ENCODE results near the gene SIGLEC8.
"Not testable (repeated sequence)": the region's sequence is repeated elsewhere in the genome, so short reads cannot be mapped to it uniquely, and the experiment has no call there.

Gene SIGLEC8

GRCh38 chr19:51448011-51448410 lies 10.2 kb downstream of the SIGLEC8 start:
- H3K4me3 ChIP-seq (ENCODE audit: low read depth, low read length) = no peak overlapping the region

DNA sequence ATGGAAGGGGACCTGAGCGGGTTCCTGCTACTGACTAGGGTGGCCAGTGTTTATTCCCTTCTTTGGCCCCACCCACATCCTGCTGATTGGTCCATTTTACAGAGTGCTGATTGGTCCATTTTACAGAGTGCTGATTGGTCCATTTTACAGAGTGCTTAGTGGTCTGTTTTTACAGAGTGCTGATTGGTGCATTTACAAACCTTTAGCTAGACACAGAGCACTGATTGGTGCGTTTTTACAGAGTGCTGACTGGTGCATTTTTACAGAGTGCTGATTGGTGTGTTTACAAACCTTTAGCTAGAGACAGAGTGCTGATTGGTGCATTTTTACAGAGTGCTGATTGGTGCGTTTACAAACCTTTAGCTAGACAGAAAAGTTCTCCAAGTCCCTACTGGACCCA lies 10.7 kb downstream of the SIGLEC8 start:
- H3K4me3 ChIP-seq (ENCODE audit: low read depth, low read length) = not testable (repeated sequence)

DNA sequence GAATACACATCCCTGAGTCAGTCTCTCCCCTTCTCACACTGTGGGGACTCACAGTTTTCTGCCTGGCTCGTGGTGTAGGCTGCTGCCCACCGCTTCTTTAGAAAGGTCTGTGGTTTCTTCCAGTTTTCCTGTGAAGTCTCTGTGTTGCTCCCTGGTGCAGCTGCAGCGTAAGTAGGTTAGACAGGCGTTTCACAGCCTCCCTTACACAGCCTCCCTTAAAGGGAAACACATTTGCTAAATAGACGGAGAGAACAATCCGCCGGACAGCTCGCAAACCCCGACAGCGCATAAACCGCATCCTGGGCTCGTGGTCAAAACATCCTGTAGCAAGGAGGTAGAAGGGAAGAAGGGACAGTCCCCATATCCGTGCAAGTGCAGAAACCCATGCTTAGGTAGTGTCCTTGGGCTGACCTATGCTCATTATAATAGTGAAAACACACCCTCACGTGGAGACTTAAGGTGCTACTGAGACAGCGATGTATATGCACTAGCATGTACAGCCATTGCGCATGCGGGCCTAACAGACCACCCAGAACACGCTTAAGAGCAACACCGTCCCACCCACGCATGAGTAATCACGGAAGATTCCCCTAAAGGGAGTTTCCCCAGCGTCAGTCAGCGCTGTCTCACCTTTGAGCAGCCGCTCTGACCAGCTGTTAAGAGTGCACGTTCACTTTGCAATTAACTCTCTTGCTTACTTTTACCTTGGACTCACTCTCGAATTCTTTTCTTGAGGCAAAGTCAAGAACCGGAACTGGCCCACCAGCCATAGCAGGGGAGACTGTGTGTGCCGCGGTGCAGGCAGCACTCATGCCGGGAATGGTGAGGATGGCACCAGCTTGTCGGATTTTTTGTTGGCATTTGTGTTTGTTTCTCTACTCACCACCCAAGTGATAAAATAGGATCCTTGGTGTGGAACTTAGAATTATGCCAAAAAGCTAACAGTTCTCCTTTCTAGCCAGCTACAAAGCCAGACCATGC lies 16.6 kb downstream of the SIGLEC8 start:
- H3K4me3 ChIP-seq (ENCODE audit: low read depth, low read length) = no peak overlapping the region

DNA sequence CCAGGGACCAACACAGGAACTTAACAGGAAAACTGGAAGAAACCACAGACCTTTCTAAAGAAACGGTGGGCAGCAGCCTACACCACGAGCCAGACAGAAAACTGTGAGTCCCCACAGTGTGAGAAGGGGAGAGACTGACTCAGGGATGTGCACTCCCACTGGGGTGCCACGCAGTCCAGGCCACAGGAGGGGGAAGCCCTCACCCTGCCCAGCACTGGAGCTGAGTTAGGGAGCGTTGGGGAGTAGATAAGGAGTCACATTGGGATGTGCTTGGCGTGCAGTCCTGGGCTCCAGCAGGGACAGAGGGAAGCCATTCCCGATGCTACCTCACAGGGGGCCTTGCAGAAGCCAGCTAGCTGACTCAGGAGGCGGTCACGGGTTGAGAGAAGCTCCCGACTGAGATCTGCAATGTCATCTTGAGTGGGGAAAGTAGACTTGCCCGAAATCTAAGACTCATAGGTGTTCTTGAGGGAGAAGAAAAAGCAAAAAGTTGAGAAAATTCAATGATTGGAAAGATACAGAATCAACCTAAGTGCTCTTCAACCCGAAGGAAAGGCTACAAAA lies 17.3 kb downstream of the SIGLEC8 start:
- no peak overlapping the region for H3K4me3 ChIP-seq (ENCODE audit: low read depth, low read length)

DNA sequence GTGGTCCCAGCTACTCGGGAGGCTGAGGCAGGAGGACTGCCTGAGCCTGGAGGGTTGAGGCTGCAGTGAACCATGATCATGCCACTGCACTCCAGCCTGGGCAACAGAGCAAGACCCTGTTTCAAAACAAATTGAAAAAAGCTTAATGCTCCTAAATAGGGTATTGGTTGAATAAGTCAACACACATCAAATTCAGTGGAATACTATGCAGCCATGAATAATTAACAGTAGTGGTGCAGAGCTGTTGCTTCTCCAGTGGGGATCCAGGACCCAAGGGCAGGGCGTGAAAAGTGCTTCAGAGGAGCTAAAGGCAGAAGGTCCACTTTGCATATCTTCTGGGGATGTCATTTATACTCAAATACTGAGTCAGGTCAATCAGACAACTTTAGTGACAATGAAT lies 18.2 kb downstream of the SIGLEC8 start:
- no peak overlapping the region for H3K4me3 ChIP-seq (ENCODE audit: low read depth, low read length)

DNA sequence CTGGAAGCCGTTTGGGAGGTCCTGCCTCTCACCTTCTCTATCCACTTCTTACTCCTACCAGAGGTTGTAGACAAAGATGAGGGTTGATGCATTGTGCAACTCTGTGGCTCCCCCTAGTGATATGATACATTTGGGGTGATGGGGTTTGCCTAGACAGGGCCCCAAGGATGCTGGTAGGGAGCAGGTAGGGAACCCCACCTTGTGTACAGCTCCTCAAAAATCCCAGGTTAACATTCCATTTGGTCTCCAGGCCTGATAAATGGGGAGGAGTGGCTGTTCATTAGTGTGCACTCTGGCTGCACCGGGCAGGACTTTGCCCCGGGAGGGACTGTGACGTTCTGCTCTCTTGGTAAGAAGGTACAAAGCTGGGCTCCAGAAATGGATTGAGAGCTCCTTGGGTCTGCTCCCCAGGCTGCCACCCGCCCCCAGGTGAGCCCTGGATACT lies 19.2 kb downstream of the SIGLEC8 start:
- H3K4me3 ChIP-seq (ENCODE audit: low read depth, low read length) = no peak overlapping the region

GRCh38 chr19:51434456-51434855 lies 23.8 kb downstream of the SIGLEC8 start:
- H3K4me3 ChIP-seq (ENCODE audit: low read depth, low read length) = no peak overlapping the region

GRCh38 chr19:51433043-51433442 lies 25.2 kb downstream of the SIGLEC8 start:
- H3K4me3 ChIP-seq (ENCODE audit: low read depth, low read length) = no peak overlapping the region

- H3K4me3 ChIP-seq (ENCODE audit: low read depth, low read length) = no peak overlapping the region
These were observed 27.1 kb downstream of the SIGLEC8 start for GRCh38 chr19:51431124-51431523.

DNA sequence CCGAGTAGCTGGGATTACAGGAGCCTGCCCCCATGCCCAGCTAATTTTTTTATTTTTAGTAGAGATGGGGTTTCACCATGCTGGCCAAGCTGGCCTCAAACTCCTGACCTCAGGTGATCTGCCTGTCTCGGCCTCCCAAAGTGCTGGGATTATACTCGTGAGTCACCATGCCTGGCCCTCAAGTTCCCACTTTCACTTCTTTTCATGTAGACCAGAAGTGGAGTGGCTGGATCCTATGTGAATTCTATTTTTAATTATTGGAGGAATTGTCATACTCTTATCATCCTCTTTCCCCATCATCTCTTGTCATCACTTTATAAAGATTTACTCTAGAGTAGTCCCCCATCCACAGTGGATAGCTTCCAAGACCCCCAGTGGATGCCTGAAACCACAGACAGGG lies 28.0 kb downstream of the SIGLEC8 start:
- no peak overlapping the region for H3K4me3 ChIP-seq (ENCODE audit: low read depth, low read length)

GRCh38 chr19:51427201-51427600 lies 31.1 kb downstream of the SIGLEC8 start:
- H3K4me3 ChIP-seq (ENCODE audit: low read depth, low read length) = no peak overlapping the region

DNA sequence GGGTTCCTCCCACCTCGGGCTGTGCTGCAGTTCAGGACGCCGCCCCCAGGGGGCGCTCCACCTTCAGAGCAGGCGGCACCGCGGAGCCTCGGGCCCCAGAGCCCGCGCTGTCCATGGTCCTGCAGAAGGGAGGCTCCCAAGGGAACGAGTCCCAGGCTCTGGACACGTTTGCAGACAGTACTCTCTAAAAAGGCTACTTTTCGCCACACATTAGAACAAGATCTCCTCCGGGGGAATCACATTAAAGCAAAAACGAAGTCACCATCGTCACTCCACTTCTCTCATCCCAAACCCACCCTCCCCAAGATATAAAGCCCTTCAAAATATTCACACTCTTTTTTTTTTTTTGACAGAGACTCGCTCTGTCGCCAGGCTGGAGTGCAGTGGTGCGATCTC lies 36.2 kb downstream of the SIGLEC8 start:
- H3K4me3 ChIP-seq (ENCODE audit: low read depth, low read length) = peak overlapping the region; percentile 41

GRCh38 chr19:51421229-51422052 lies 36.8 kb downstream of the SIGLEC8 start:
- H3K4me3 ChIP-seq (ENCODE audit: low read depth, low read length) = peak overlapping the region; percentile 41

GRCh38 chr19:51420511-51420910 lies 37.7 kb downstream of the SIGLEC8 start:
- H3K4me3 ChIP-seq (ENCODE audit: low read depth, low read length) = not testable (repeated sequence)

DNA sequence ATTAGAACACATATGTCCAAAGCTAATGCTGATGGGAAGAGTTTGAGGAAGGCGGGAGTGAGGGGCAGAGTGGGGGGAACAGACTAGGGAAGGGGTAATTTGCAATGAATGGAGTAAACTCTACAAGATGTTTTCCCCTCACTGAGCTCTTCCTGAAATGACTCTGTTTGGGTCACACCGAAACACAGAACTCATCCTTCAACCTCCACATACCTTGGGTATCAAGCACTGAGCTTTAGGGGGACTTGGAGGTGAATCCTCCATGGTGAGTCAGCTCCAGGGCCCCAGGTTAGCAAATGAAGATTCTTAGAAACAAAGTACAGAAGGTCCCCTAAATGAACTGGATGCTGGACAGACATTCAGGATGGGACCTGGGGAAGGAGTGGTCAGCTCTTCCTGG lies 39.5 kb downstream of the SIGLEC8 start:
- no peak overlapping the region for H3K4me3 ChIP-seq (ENCODE audit: low read depth, low read length)

DNA sequence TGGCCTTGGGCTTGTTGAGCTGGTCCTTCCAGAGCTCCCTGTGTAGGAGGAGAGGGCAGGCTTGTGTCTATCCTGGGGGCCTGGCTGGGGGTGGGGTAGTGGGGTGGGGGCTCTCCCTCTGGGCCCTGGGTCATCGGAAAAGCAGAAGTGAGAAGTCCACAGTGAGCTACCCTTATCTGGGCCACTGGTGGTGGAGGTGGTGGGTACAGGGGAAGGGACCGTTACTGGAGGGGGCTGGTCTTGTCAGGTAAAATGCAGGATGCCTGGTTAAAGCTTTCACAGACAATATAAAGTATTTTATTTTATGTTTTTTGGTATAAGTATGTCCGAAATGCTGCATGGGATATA lies 40.5 kb downstream of the SIGLEC8 start:
- no peak overlapping the region for H3K4me3 ChIP-seq (ENCODE audit: low read depth, low read length)

- H3K4me3 ChIP-seq (ENCODE audit: low read depth, low read length) = no peak within 1 kb of the TSS
These were observed 41.0 kb downstream of the SIGLEC8 start, which contains the start of gene SIGLEC10 for GRCh38 chr19:51417107-51417809. Gene SIGLEC10 (minus strand): TSS chr19:51417642. CDS start chr19:51417581, 61 bp downstream.

GRCh38 chr19:51416422-51416821 lies 41.8 kb downstream of the SIGLEC8 start:
- not testable (repeated sequence) for H3K4me3 ChIP-seq (ENCODE audit: low read depth, low read length)

DNA sequence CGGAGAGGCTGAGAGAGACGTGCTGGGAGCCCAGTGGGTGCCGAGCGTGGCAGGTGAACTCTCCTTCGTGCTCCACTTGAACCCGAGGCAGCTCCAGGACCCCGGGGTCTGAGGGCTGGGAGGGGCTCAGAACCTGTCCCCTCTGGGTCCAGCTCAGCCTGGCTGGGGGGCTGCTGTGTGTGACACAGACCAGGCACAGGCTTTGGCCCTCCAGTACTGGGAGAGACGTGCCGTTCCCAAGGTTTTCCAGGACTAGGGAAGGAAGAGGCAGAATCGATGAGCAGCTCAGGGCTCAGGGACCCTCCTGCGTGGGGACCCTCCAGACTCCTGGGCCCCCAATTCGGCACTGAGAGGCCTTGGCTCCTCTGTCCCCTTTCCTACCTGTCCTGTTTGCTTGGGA lies 43.1 kb downstream of the SIGLEC8 start:
- no peak overlapping the region for H3K4me3 ChIP-seq (ENCODE audit: low read depth, low read length)

DNA sequence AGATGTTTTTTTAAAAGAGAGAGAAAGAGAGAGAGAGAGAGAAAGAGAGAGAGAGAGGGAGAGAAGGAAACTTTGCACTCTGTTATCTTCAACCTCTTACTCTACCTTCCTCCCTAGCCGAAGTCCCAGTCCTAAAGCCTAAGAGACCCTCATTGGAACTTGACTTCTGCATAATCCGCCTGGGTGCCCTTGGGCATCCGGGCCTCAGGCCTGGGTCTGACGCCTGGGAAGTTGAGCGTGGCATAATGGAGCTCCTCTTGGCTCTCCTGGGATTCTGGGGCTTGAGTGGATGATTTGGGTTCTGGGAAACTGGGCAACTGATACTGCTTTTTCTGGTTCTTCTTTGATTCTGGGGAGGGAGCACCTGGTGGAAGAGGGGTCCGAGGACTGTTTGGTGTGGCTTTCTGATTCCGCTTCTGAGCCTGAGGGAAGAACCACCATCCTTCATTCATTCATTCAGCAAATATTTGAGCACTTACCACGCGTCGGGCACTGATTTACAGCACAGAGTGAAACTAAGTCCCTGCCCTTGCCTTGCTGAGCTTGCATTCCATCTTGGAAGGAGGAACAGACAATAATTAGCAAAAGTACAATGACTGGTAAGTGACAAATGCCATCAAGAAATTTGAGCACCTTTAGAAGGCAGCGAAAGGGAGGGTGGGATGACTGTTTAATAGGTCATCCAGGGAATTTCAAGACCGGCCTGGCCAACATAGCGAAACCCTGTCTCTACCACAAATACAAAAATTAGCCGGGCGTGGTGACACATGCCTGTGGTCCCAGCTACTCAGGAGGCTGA lies 47.1 kb downstream of the SIGLEC8 start:
- no peak overlapping the region for H3K4me3 ChIP-seq (ENCODE audit: low read depth, low read length)
